IMR-90 (cell line): ENCODE data around the gene CLK1. TPM values are rescaled to one million over a fixed set of nuclear protein-coding genes. Genes with fewer than 3 reads are reported as not detected.
A peak's percentile ranks its signal among the peaks of the same experiment; 100 is the strongest.

Source experiments
- ATAC-seq: fragments of 200-7000 bp; cut with Tn5 transposase; 2 replicates; pipeline ENCODE4 v1.9.1; 2020; ENCODE audit warnings: low read depth, mild to moderate bottlenecking, moderate library complexity
- BruUV-seq: library from RNA; stranded (reverse); fragments of 400-500 nt; replicated peaks from 2 replicates; lab custom pipeline; 2021; lab: Mats Ljungman, UMichigan
- CTCF ChIA-PET: fragments of 300-600 bp; formaldehyde crosslinking; extraction: SDS; loops from one replicate; lab custom pipeline; 2021; ENCODE audit warnings: antibody characterized with exemption; lab: Yijun Ruan, JAX
- POLR2A ChIA-PET: fragments of 300-600 bp; sonication (Branson Sonifier 250); formaldehyde crosslinking; loops from one replicate; lab custom pipeline; 2022; ENCODE audit warnings: antibody characterized with exemption; ENCODE audit not compliant: unreplicated experiment; lab: Charles Lee
- DNase-seq: peaks from one replicate; pipeline ENCODE4 v3.0.0; 2013
- H2AFZ ChIP-seq: replicated peaks from 2 replicates; pipeline ENCODE3; 2013; ENCODE audit warnings: low read length, mild to moderate bottlenecking; ENCODE audit not compliant: poor library complexity
- H2AK5ac ChIP-seq: 2 replicates; pipeline ENCODE4 v1.6.1; 2013; ENCODE audit warnings: low read depth, low read length, inconsistent platforms
- H2AK9ac ChIP-seq: replicated peaks from 2 replicates; pipeline ENCODE3; 2013; ENCODE audit warnings: mild to moderate bottlenecking, low read depth, low read length, moderate library complexity; ENCODE audit not compliant: poor library complexity
- H2BK120ac ChIP-seq: 2 replicates; pipeline ENCODE4 v1.6.1; 2013; ENCODE audit warnings: low read depth, low read length, inconsistent platforms
- H2BK15ac ChIP-seq: 3 replicates; pipeline ENCODE4 v1.6.1; 2013; ENCODE audit warnings: low read depth, low read length, inconsistent platforms
- H2BK20ac ChIP-seq: 2 replicates; pipeline ENCODE4 v1.6.1; 2013; ENCODE audit warnings: low read depth, mild to moderate bottlenecking, inconsistent platforms, low read length, moderate library complexity
- H2BK5ac ChIP-seq: 2 replicates; pipeline ENCODE4 v1.6.1; 2013; ENCODE audit warnings: mild to moderate bottlenecking, low read depth, low read length, inconsistent platforms; ENCODE audit not compliant: poor library complexity, severe bottlenecking
- H3K14ac ChIP-seq: replicated peaks from 2 replicates; pipeline ENCODE4 v1.6.1; 2013; ENCODE audit warnings: low read depth, low read length, inconsistent platforms
- H3K18ac ChIP-seq: 2 replicates; pipeline ENCODE4 v1.6.1; 2013; ENCODE audit warnings: low read depth, low read length, control low read depth
- H3K23ac ChIP-seq: 2 replicates; pipeline ENCODE4 v1.6.1; 2013; ENCODE audit warnings: low read depth, low read length, inconsistent platforms
- H3K27ac ChIP-seq: 2 replicates; pipeline ENCODE4 v1.5.1; 2013; ENCODE audit warnings: mild to moderate bottlenecking, control low read depth, low read length; ENCODE audit not compliant: insufficient read depth
- H3K27me3 ChIP-seq: 2 replicates; pipeline ENCODE4 v1.6.1; 2013; ENCODE audit warnings: low read length; ENCODE audit not compliant: control insufficient read depth, insufficient read depth
- H3K36me3 ChIP-seq: 2 replicates; pipeline ENCODE4 v1.6.1; 2013; ENCODE audit warnings: low read length, mixed read lengths; ENCODE audit not compliant: control insufficient read depth, insufficient read depth
- H3K4ac ChIP-seq: 2 replicates; pipeline ENCODE4 v1.6.1; 2013; ENCODE audit warnings: low read depth, low read length, inconsistent platforms
- H3K4me1 ChIP-seq: 2 replicates; pipeline ENCODE4 v1.6.1; 2013; ENCODE audit warnings: low read length, mixed read lengths; ENCODE audit not compliant: control insufficient read depth, insufficient read depth
- H3K4me2 ChIP-seq: 2 replicates; pipeline ENCODE4 v1.6.1; 2013; ENCODE audit warnings: low read depth, mild to moderate bottlenecking, control low read depth, low read length, moderate library complexity
- H3K4me3 ChIP-seq: 2 replicates; pipeline ENCODE4 v1.5.1; 2013; ENCODE audit warnings: low read depth, mild to moderate bottlenecking, control low read depth, low read length, moderate library complexity; ENCODE audit not compliant: insufficient read depth
- H3K56ac ChIP-seq: 2 replicates; pipeline ENCODE4 v1.6.1; 2013; ENCODE audit warnings: low read length, inconsistent platforms; ENCODE audit not compliant: insufficient read depth; ENCODE audit errors: extremely low read depth
- H3K79me1 ChIP-seq, 2 experiments: 2 replicates each; pipeline ENCODE4 v1.6.1; 2013; ENCODE audit warnings: low read length in 2 of 2, inconsistent platforms in 1 of 2, low read depth in 1 of 2
- H3K9ac ChIP-seq: 2 replicates; pipeline ENCODE4 v1.6.1; 2013; ENCODE audit warnings: low read depth, low read length, control low read depth
- H3K9me1 ChIP-seq: 2 replicates; pipeline ENCODE4 v1.6.1; 2013; ENCODE audit warnings: low read length, inconsistent platforms; ENCODE audit not compliant: insufficient read depth
- H3K9me3 ChIP-seq: 2 replicates; pipeline ENCODE4 v1.6.1; 2013; ENCODE audit warnings: low read length; ENCODE audit not compliant: control insufficient read depth, insufficient read depth
- H4K20me1 ChIP-seq: 2 replicates; pipeline ENCODE4 v1.6.1; 2013; ENCODE audit warnings: low read length, inconsistent platforms; ENCODE audit not compliant: insufficient read depth
- H4K5ac ChIP-seq: 2 replicates; pipeline ENCODE4 v1.6.1; 2013; ENCODE audit warnings: mild to moderate bottlenecking, low read depth, low read length, control low read depth
- H4K8ac ChIP-seq, 2 experiments: 2 replicates each; pipeline ENCODE4 v1.6.1; 2013; ENCODE audit warnings: low read depth in 2 of 2, low read length in 2 of 2, control low read depth in 1 of 2, inconsistent platforms in 1 of 2
- H4K91ac ChIP-seq: 2 replicates; pipeline ENCODE4 v1.6.1; 2013; ENCODE audit warnings: low read depth, low read length, inconsistent platforms; ENCODE audit not compliant: insufficient read depth
- CHD1 ChIP-seq: IDR thresholded peaks from 2 replicates; pipeline ENCODE4 v1.6.1; 2012; ENCODE audit warnings: low read depth, low read length, improper control_type of control experiment
- MAFK ChIP-seq: IDR thresholded peaks from 2 replicates; pipeline ENCODE4 v1.6.1; 2012; ENCODE audit warnings: low read depth, low read length, improper control_type of control experiment
- RCOR1 ChIP-seq: IDR thresholded peaks from 2 replicates; pipeline ENCODE4 v1.6.1; 2012; ENCODE audit warnings: mild to moderate bottlenecking, low read length, improper control_type of control experiment; ENCODE audit not compliant: insufficient replicate concordance
- WGBS, 2 experiments: methylation state at CpG; one replicate each; pipeline versions ENCODE4 v1.1.5 to v1.1.7; 2013; ENCODE audit warnings: missing lambda C conversion rate in 2 of 2; ENCODE audit not compliant: insufficient read length in 1 of 2; ENCODE audit errors: extremely low coverage in 2 of 2; 5-methylcytosine and 5-hydroxymethylcytosine counted together
- dilution Hi-C: fragments of 300-500 bp; cut with HindIII; formaldehyde crosslinking; loops from one replicate; pipeline ENCODE4 v1.14.3; 2018; ENCODE audit warnings: low sequenced_read_pairs; ENCODE audit not compliant: unreplicated experiment
- in situ Hi-C: fragments of 300-500 bp; cut with MboI; formaldehyde crosslinking; loops from 3 replicates; pipeline ENCODE4 v1.14.3; 2019; ENCODE audit warnings: low sequenced_read_pairs, inconsistent platforms, mixed read lengths
- intact Hi-C: fragments of 100-400 bp; cut with micrococcal nuclease; formaldehyde crosslinking; loops from 2 replicates; pipeline ENCODE4 v1.10.0; 2022
- polyA plus RNA-seq, 3 experiments: library from polyadenylated mRNA; depleted of rRNA; stranded (reverse); fragments of >200 nt; gene quantifications; 2 replicates each; pipeline ENCODE4 v1.2.3, GENCODE V29; 2012; ENCODE audit warnings: low replicate concordance in 1 of 3
- total RNA-seq: library from RNA; depleted of rRNA; stranded (reverse); fragments of >200 nt; gene quantifications from 2 replicates; pipeline ENCODE4 v1.2.3, GENCODE V29; 2012
- TF ChIP-seq, protein P1 (sequence below): fragments of 150-350 bp; IDR thresholded peaks from 2 replicates; pipeline ENCODE4 v1.6.1; 2016; ENCODE audit warnings: low read depth, mild to moderate bottlenecking, low read length, moderate library complexity, borderline replicate concordance
- TF ChIP-seq, protein P2 (sequence below): fragments of 150-350 bp; IDR thresholded peaks from 2 replicates; pipeline ENCODE4 v1.6.1; 2017; ENCODE audit warnings: mild to moderate bottlenecking, antibody characterized with exemption, low read length, low read depth

Gene CLK1
- total and polyA plus RNA-seq, 2 of the 4 experiments (the other 2 are of a cell fraction) = 26.2 to 35.5 TPM

GRCh38 chr2:200863782-200864175, 679 bp downstream of the CLK1 start:
- TF ChIP-seq, protein P1, sequence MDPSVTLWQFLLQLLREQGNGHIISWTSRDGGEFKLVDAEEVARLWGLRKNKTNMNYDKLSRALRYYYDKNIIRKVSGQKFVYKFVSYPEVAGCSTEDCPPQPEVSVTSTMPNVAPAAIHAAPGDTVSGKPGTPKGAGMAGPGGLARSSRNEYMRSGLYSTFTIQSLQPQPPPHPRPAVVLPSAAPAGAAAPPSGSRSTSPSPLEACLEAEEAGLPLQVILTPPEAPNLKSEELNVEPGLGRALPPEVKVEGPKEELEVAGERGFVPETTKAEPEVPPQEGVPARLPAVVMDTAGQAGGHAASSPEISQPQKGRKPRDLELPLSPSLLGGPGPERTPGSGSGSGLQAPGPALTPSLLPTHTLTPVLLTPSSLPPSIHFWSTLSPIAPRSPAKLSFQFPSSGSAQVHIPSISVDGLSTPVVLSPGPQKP = no peak
- no peak for TF ChIP-seq RCOR1
- TF ChIP-seq, protein P2, sequence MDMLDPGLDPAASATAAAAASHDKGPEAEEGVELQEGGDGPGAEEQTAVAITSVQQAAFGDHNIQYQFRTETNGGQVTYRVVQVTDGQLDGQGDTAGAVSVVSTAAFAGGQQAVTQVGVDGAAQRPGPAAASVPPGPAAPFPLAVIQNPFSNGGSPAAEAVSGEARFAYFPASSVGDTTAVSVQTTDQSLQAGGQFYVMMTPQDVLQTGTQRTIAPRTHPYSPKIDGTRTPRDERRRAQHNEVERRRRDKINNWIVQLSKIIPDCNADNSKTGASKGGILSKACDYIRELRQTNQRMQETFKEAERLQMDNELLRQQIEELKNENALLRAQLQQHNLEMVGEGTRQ = peak; percentile 4; the same call in 1 of the 2 replicates
- no peak for TF ChIP-seq MAFK
- no peak for TF ChIP-seq CHD1
- 1% methylated on average over 16 of the region's 19 CpGs; no CpG with 5 or more reads in 1 of the 2 experiments for WGBS, 2 experiments
- peak overlapping the region; percentile 87 for H2AK5ac ChIP-seq
- ChIA-PET CTCF (interaction anchor here (1.4 kb wide), 1 partner anchor 158 kb away, joined by 3 read pairs; no protein-coding TSS in a partner anchor), POLR2A (interaction anchor here (0.5 kb wide), 1 partner anchor 33 kb away, joined by 3 read pairs; no protein-coding TSS in a partner anchor)
- ATAC-seq (no peak), DNase-seq (no peak)
- no peak overlapping the region for H2BK20ac ChIP-seq
- peak overlapping the region; percentile 84 for H3K4me2 ChIP-seq
- BruUV-seq = no TSS peak
- peak overlapping the region; percentile 96 for H3K23ac ChIP-seq
- peak overlapping the region; percentile 90 for H2AFZ ChIP-seq
- H3K79me1 ChIP-seq = peaks cover 0 to 24% of the 10 kb centered on the region in 2 experiments; a peak in 3 of 4 replicates
- H3K14ac ChIP-seq = peak overlapping the region; percentile 99
- H3K27me3 ChIP-seq = no peaks in the 10 kb centered on the region
- peaks cover 5% of the 10 kb centered on the region for H3K4me1 ChIP-seq
- H3K4me3 ChIP-seq = peak overlapping the region; percentile 60
- intact Hi-C loops = loop anchor here (1.0 to 5.0 kb wide), 3 partner anchors 45 to 150 kb away; no protein-coding TSS in a partner anchor
- in situ Hi-C loops = no loop called here
- no peaks in the 10 kb centered on the region for H3K9me3 ChIP-seq
- no peak overlapping the region for H2BK15ac ChIP-seq
- H3K9me1 ChIP-seq = peaks cover 7% of the 10 kb centered on the region
- H3K4ac ChIP-seq = peak overlapping the region; percentile 97
- H3K56ac ChIP-seq = peak overlapping the region; percentile 95
- peak overlapping the region; percentile 97 for H3K18ac ChIP-seq
- peaks cover 47% of the 10 kb centered on the region for H4K20me1 ChIP-seq
- peak overlapping the region; percentile 100 for H2AK9ac ChIP-seq
- H2BK5ac ChIP-seq = peak overlapping the region; percentile 87
- dilution Hi-C loops = no loop called here
- H3K36me3 ChIP-seq = peaks cover 10% of the 10 kb centered on the region
- peak overlapping the region; percentile 100 for H3K9ac ChIP-seq
- H4K91ac ChIP-seq = peak overlapping the region; percentile 91
- H2BK120ac ChIP-seq = peak overlapping the region; percentile 56
- H4K8ac ChIP-seq = peak overlapping the region; percentile 96
- peak overlapping the region; percentile 92 for H4K5ac ChIP-seq
- peak overlapping the region; percentile 88 for H3K27ac ChIP-seq
